Measurements from ENCODE around the gene RUNDC1.
"Not testable (repeated sequence)": the region's sequence is repeated elsewhere in the genome, so short reads cannot be mapped to it uniquely, and the experiment has no call there.

Gene RUNDC1

GRCh38 chr17:42997984-42998938 is 17.9 kb downstream of the RUNDC1 start, which contains the start of gene RPL27:
Gene RPL27 (plus strand): TSS chr17:42998419. CDS start chr17:42998751, 332 bp downstream.
- Histone ChIP-seq H3K4me3 (ENCODE audit: insufficient read depth, low read length, poor library complexity, severe bottlenecking) (peak within 1 kb of the TSS; percentile 95), H3K9me3 (ENCODE audit: insufficient read depth, low read length) (no peaks in the 10 kb centered on the region), H4K20me1 (ENCODE audit: low read depth, low read length) (peaks cover 5% of the 10 kb centered on the region; the same call in 1 of the 2 replicates), H3F3A (ENCODE audit: insufficient read depth) (peaks cover 34% of the 10 kb centered on the region), H3K79me2 (ENCODE audit: insufficient read depth, low read length) (peaks cover 20% of the 10 kb centered on the region), H3K36me3 (ENCODE audit: low read length) (peaks cover 19% of the 10 kb centered on the region), H3K9ac (ENCODE audit: low read length) (peak within 1 kb of the TSS; percentile 97), H3K27ac (ENCODE audit: low read depth, low read length) (peak within 1 kb of the TSS; percentile 79), H3K9me2 (replicated peaks; ENCODE audit: insufficient read depth, low read length) (no peaks in the 10 kb centered on the region), H3K4me2 (ENCODE audit: low read depth, low read length, poor library complexity, severe bottlenecking) (peak within 1 kb of the TSS; percentile 82), H2AFZ (ENCODE audit: low read depth, low read length, severe bottlenecking) (peak within 1 kb of the TSS; percentile 80), H3K27me3 (ENCODE audit: low read length) (no peaks in the 10 kb centered on the region)
- no peak for TF ChIP-seq EZH2phosphoT487 (conservative IDR thresholded peaks at IDR 0.05; ENCODE audit: low read length)
- peak; percentile 86 for TF ChIP-seq CTCF (IDR thresholded peaks at IDR 0.05; ENCODE audit: insufficient read depth, low read length, poor library complexity, severe bottlenecking)

DNA sequence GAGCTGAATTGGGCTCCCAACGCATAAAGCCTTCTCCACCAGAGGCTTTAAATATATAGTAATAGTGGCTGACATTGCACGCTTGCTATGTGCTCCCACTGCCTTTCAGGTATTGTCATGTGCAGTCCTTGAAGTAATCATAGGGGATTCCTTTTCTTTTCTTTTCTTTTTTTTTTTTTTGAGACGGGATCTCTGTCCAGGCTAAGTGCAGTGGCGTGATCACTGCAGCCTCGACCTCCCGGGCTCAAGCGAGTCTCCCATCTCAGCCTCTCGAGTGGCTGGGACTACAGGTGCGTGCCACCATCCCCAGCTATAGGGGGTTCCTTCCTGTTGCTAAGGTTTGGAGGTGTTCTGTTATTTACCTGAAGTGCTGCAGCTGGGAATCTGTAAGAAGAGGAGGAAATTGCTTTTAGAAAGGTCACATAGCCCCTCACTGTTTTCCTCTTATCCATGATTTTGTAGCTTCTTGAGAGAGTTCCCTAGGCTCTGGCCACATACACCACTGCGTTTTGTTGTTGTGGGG is 18.7 kb downstream of the RUNDC1 start:
- Histone ChIP-seq H3K27ac (ENCODE audit: low read depth, low read length) (peak overlapping the region; percentile 79), H3K79me2 (ENCODE audit: insufficient read depth, low read length) (peaks cover 20% of the 10 kb centered on the region), H3K4me2 (ENCODE audit: low read depth, low read length, poor library complexity, severe bottlenecking) (peak overlapping the region; percentile 78), H4K20me1 (ENCODE audit: low read depth, low read length) (peaks cover 5% of the 10 kb centered on the region; the same call in 1 of the 2 replicates), H3K9me3 (ENCODE audit: insufficient read depth, low read length) (no peaks in the 10 kb centered on the region), H3K4me3 (ENCODE audit: insufficient read depth, low read length, poor library complexity, severe bottlenecking) (peak overlapping the region; percentile 95), H3K36me3 (ENCODE audit: low read length) (peaks cover 22% of the 10 kb centered on the region), H3K27me3 (ENCODE audit: low read length) (no peaks in the 10 kb centered on the region), H3F3A (ENCODE audit: insufficient read depth) (peaks cover 41% of the 10 kb centered on the region), H3K9me2 (replicated peaks; ENCODE audit: insufficient read depth, low read length) (no peaks in the 10 kb centered on the region), H3K9ac (ENCODE audit: low read length) (peak overlapping the region; percentile 97), H2AFZ (ENCODE audit: low read depth, low read length, severe bottlenecking) (no peak overlapping the region)
- TF ChIP-seq CTCF (IDR thresholded peaks at IDR 0.05; ENCODE audit: insufficient read depth, low read length, poor library complexity, severe bottlenecking) (no peak), EZH2phosphoT487 (conservative IDR thresholded peaks at IDR 0.05; ENCODE audit: low read length) (no peak)

DNA sequence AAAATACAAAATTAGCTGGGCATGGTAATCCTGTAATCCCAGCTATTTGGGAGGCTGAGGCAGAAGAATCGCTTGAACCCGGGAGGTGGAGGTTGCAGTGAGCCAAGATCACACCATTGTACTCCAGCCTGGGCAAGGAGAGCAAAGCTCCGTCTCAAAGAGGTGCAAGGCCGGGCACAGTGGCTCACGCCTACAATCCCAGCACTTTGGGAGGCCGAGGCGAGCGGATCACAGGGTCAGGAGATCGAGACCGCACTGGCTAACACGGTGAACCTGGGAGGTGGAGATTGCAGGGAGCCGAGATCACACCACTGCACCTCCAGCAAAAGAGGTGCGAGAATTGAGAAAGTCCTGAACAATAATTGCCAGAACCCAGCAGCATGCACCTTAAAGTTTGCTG is 20.5 kb downstream of the RUNDC1 start:
- not testable (repeated sequence) for H3K4me2 ChIP-seq (ENCODE audit: low read depth, low read length, poor library complexity, severe bottlenecking); H3K9ac ChIP-seq (ENCODE audit: low read length); H3K9me2 ChIP-seq (replicated peaks; ENCODE audit: insufficient read depth, low read length); H3K27me3 ChIP-seq (ENCODE audit: low read length); H3K27ac ChIP-seq (ENCODE audit: low read depth, low read length); H3K9me3 ChIP-seq (ENCODE audit: insufficient read depth, low read length); H2AFZ ChIP-seq (ENCODE audit: low read depth, low read length, severe bottlenecking); H4K20me1 ChIP-seq (ENCODE audit: low read depth, low read length); H3K4me3 ChIP-seq (ENCODE audit: insufficient read depth, low read length, poor library complexity, severe bottlenecking)
- Histone ChIP-seq H3K36me3 (ENCODE audit: low read length) (peaks cover 22% of the 10 kb centered on the region), H3K79me2 (ENCODE audit: insufficient read depth, low read length) (peaks cover 20% of the 10 kb centered on the region), H3F3A (ENCODE audit: insufficient read depth) (peaks cover 40% of the 10 kb centered on the region)

Data from SU-DHL-6 (cell line).